ENCODE measurements around the gene CACNG6. TPM values are rescaled to one million over a fixed set of nuclear protein-coding genes. Genes with fewer than 3 reads are reported as not detected.

Gene CACNG6
- polyA plus RNA-seq, 1 of the 3 experiments (the other 2 are of a cell fraction), result 1.2 TPM

GRCh38 chr19:53989600-53990533, 1.6 kb upstream of the CACNG6 start:
- Histone ChIP-seq H3K9me3 (no peaks in the 10 kb centered on the region), H2AFZ (ENCODE audit: low read depth) (no peak overlapping the region), H3K27me3 (ENCODE audit: insufficient read depth) (no peaks in the 10 kb centered on the region), H3K9ac (no peak overlapping the region), H3K4me1 (ENCODE audit: control insufficient read depth in 1 of 2, insufficient read depth in 2 of 2, low read depth in 1 of 2, low read length in 1 of 2) (peaks cover 16 to 18% of the 10 kb centered on the region in 2 experiments; a peak in 3 of 4 replicates), H3F3A (replicated peaks; ENCODE audit: insufficient read depth) (peaks cover 32% of the 10 kb centered on the region), H3K79me2 (ENCODE audit: insufficient read depth) (no peaks in the 10 kb centered on the region), H3K36me3 (replicated peaks in 1 of 2; ENCODE audit: control insufficient read depth in 1 of 2, insufficient read depth in 2 of 2, low read length in 1 of 2) (no peaks in the 10 kb centered on the region), H4K20me1 (ENCODE audit: insufficient read depth) (no peaks in the 10 kb centered on the region), H3K9me2 (no peaks in the 10 kb centered on the region), H3K27ac (ENCODE audit: low read depth in 2 of 2, low read length in 1 of 2) (peak overlapping the region in 1 of 2 experiments; percentile 59; a peak in 2 of 4 replicates), H3K4me3 (ENCODE audit: low read depth in 2 of 2, low read length in 1 of 2) (no peak overlapping the region), H3K4me2 (peak overlapping the region; percentile 48; the same call in 1 of the 2 replicates)
- CTCF ChIA-PET, result interaction anchor here (0.7 to 1.2 kb wide), 3 partner anchors 9 to 34 kb away, joined by 3 to 5 read pairs (median 4); no protein-coding TSS in a partner anchor
- no peak for DNase-seq
- WGBS (ENCODE audit: low lambda C conversion rate), result 51% methylated on average over 18 of the region's 22 CpGs
- POLR2A ChIA-PET, result interaction anchor here (0.7 kb wide), 1 partner anchor 9 kb away, joined by 4 read pairs; no protein-coding TSS in a partner anchor
- TF ChIP-seq EZH2phosphoT487 (IDR thresholded peaks at IDR 0.05; ENCODE audit: borderline replicate concordance, low read depth) (no peak), SIN3A (IDR thresholded peaks at IDR 0.05; ENCODE audit: borderline replicate concordance, low read depth, low read length) (peak; percentile 32; the same call in 1 of the 2 replicates), USF1 (IDR thresholded peaks at IDR 0.05; ENCODE audit: borderline replicate concordance, low read depth) (peak; percentile 32; the same call in 1 of the 2 replicates), GATA2 (CRISPR knock-in tag; IDR thresholded peaks at IDR 0.05) (no peak), RFX5 (IDR thresholded peaks at IDR 0.05; ENCODE audit: low read length) (no peak), RXRA (IDR thresholded peaks at IDR 0.05; ENCODE audit: borderline replicate concordance, low read depth) (no peak), JUND (IDR thresholded peaks at IDR 0.05) (0 out of 2 replicates have a peak, but pooled peaks have one; percentile 3), FOXM1 (IDR thresholded peaks at IDR 0.05; ENCODE audit: low read depth) (no peak), PBX3 (IDR thresholded peaks at IDR 0.05) (peak; percentile 53), SMC3 (IDR thresholded peaks at IDR 0.05; ENCODE audit: low read depth, low read length) (no peak), YY1 (IDR thresholded peaks at IDR 0.05; ENCODE audit: low read depth) (no peak), NFIC (IDR thresholded peaks at IDR 0.05; ENCODE audit: borderline replicate concordance) (peak; percentile 62), MAX (IDR thresholded peaks at IDR 0.05; ENCODE audit: low read depth) (peak; percentile 94), CHD2 (IDR thresholded peaks at IDR 0.05; ENCODE audit: low read length, partially characterized antibody) (no peak), TCF12 (IDR thresholded peaks at IDR 0.05) (peak; percentile 38), USF2 (IDR thresholded peaks at IDR 0.05; ENCODE audit: borderline replicate concordance, low read depth, low read length) (no peak), ZBTB33 (IDR thresholded peaks at IDR 0.05; ENCODE audit: borderline replicate concordance, low read depth) (no peak), NRF1 (IDR thresholded peaks at IDR 0.05; ENCODE audit: low read depth, low read length) (no peak), REST (IDR thresholded peaks at IDR 0.05; ENCODE audit: low read depth, low read length) (no peak), RAD21 (IDR thresholded peaks at IDR 0.05; ENCODE audit: low read length) (no peak), RCOR1 (IDR thresholded peaks at IDR 0.05; ENCODE audit: low read length) (no peak)

All from SK-N-SH (cell line).